ENCODE data around the gene GRIP1.

GRIP1 gene

DNA sequence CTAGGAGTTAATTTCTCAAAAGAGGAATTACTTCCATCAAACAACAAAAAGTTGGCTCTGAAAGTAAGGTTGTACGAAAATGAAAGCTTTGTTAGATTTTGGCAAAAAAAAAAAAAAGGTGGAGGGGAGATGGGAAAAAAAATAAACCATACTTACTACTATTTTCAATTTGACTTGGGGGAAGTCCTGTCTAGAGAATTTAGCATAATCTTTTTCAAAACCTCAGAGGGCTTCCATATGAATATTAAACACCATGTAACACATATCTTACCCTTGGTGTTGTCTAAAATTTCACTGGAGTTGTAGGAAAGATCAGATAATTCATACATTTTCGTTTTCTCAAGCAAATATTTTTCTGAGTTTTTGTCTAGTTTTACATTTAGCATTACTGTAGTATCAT lies 17.5 kb downstream of the GRIP1 start:
- Histone ChIP-seq H3K9me2 (replicated peaks; ENCODE audit: control insufficient read depth, low read length) (no peaks in the 10 kb centered on the region), H3K27ac (ENCODE audit: low read depth, low read length) (peak overlapping the region; percentile 78), H3K4me3 (ENCODE audit: low read length) (peak overlapping the region; percentile 65), H3K9me3 (ENCODE audit: control insufficient read depth, insufficient read depth, low read length) (no peaks in the 10 kb centered on the region), H4K20me1 (ENCODE audit: control insufficient read depth, insufficient read depth, low read depth, low read length) (no peaks in the 10 kb centered on the region), H3K79me2 (ENCODE audit: control insufficient read depth, low read length) (peaks cover 5% of the 10 kb centered on the region; the same call in 1 of the 2 replicates), H3K4me1 (ENCODE audit: control insufficient read depth, low read length) (peaks cover 55% of the 10 kb centered on the region), H3F3A (ENCODE audit: control insufficient read depth, insufficient read depth) (peaks cover 10% of the 10 kb centered on the region), H3K27me3 (ENCODE audit: control insufficient read depth, low read length) (no peaks in the 10 kb centered on the region), H3K36me3 (ENCODE audit: control insufficient read depth, low read length) (no peaks in the 10 kb centered on the region), H3K4me2 (ENCODE audit: low read length) (peak overlapping the region; percentile 82)
- TF ChIP-seq EZH2phosphoT487 (IDR thresholded peaks at IDR 0.05; ENCODE audit: borderline replicate concordance, low read length), result no peak
- TF ChIP-seq, protein P1, sequence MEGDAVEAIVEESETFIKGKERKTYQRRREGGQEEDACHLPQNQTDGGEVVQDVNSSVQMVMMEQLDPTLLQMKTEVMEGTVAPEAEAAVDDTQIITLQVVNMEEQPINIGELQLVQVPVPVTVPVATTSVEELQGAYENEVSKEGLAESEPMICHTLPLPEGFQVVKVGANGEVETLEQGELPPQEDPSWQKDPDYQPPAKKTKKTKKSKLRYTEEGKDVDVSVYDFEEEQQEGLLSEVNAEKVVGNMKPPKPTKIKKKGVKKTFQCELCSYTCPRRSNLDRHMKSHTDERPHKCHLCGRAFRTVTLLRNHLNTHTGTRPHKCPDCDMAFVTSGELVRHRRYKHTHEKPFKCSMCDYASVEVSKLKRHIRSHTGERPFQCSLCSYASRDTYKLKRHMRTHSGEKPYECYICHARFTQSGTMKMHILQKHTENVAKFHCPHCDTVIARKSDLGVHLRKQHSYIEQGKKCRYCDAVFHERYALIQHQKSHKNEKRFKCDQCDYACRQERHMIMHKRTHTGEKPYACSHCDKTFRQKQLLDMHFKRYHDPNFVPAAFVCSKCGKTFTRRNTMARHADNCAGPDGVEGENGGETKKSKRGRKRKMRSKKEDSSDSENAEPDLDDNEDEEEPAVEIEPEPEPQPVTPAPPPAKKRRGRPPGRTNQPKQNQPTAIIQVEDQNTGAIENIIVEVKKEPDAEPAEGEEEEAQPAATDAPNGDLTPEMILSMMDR (IDR thresholded peaks at IDR 0.05; ENCODE audit: low read depth, low read length, poor library complexity, severe bottlenecking), result no peak

DNA sequence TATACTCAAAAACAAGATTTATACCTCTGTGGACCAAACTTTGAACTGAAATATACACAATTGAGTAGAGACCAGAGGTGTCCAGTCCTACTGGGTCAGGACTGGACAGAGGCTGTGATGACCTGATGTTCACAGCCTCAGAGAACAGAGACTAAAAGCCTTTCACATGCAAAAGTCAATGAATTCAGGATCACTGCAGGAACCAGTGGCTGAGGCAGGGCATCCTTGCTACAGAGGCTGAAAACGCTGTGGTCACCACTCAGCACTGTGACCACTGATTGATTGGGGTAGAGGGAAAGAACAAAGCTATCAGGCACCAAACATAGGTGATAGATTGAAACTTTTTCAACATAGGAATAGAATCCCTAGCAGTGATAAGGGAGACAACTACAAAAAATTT lies 25.1 kb downstream of the GRIP1 start:
- TF ChIP-seq EZH2phosphoT487 (IDR thresholded peaks at IDR 0.05; ENCODE audit: borderline replicate concordance, low read length), result no peak
- TF ChIP-seq, protein P1 (IDR thresholded peaks at IDR 0.05; ENCODE audit: low read depth, low read length, poor library complexity, severe bottlenecking), result no peak
- no peaks in the 10 kb centered on the region for H3K79me2 ChIP-seq (ENCODE audit: control insufficient read depth, low read length)
- no peaks in the 10 kb centered on the region for H3K9me2 ChIP-seq (replicated peaks; ENCODE audit: control insufficient read depth, low read length)
- H3K4me3 ChIP-seq (ENCODE audit: low read length), result no peak overlapping the region
- H3F3A ChIP-seq (ENCODE audit: control insufficient read depth, insufficient read depth), result no peaks in the 10 kb centered on the region
- H3K4me2 ChIP-seq (ENCODE audit: low read length), result no peak overlapping the region
- no peaks in the 10 kb centered on the region for H4K20me1 ChIP-seq (ENCODE audit: control insufficient read depth, insufficient read depth, low read depth, low read length)
- H3K27ac ChIP-seq (ENCODE audit: low read depth, low read length), result no peak overlapping the region
- H3K4me1 ChIP-seq (ENCODE audit: control insufficient read depth, low read length), result no peaks in the 10 kb centered on the region; the same call in 1 of the 2 replicates
- no peaks in the 10 kb centered on the region for H3K27me3 ChIP-seq (ENCODE audit: control insufficient read depth, low read length)
- H3K36me3 ChIP-seq (ENCODE audit: control insufficient read depth, low read length), result no peaks in the 10 kb centered on the region
- no peaks in the 10 kb centered on the region for H3K9me3 ChIP-seq (ENCODE audit: control insufficient read depth, insufficient read depth, low read length)

DNA sequence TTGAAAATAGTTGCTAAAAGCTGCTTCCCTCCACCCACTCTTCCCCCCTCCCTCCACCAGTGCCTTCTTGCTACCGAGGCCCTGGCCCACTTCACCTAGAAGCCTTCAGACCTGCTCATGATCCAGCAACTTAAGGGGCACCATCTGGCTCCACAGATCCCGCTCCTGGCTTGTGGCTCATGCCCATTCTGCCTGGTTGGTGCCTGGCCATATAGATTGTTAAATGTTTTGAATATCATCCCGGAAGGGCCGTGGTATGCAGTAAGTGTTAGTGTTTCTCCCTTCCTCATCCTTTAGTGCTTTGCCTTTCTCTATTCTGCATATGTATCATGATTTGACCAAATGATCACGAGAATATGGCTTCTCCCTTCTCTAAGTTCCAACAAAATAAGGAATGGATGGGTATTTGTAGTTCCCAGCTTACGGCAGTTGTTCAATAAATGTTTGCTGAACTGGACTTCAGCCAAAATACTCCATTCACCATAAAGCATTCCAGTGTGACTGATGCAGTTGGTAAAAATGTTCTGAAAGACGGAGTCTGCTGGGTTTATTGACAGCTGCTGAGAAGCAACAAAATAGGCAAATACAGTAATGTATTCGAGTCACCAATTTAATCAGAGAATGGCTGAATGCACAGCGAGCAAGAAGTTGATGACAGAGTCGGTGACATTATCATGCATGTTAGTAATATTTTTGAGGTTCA lies 30.7 kb downstream of the GRIP1 start:
- no peaks in the 10 kb centered on the region for H3K79me2 ChIP-seq (ENCODE audit: control insufficient read depth, low read length)
- H3K27ac ChIP-seq (ENCODE audit: low read depth, low read length), result no peak overlapping the region
- no peaks in the 10 kb centered on the region for H4K20me1 ChIP-seq (ENCODE audit: control insufficient read depth, insufficient read depth, low read depth, low read length)
- no peaks in the 10 kb centered on the region for H3K27me3 ChIP-seq (ENCODE audit: control insufficient read depth, low read length)
- no peaks in the 10 kb centered on the region for H3F3A ChIP-seq (ENCODE audit: control insufficient read depth, insufficient read depth)
- TF ChIP-seq, protein P1 (IDR thresholded peaks at IDR 0.05; ENCODE audit: low read depth, low read length, poor library complexity, severe bottlenecking), result no peak
- no peak for TF ChIP-seq EZH2phosphoT487 (IDR thresholded peaks at IDR 0.05; ENCODE audit: borderline replicate concordance, low read length)
- no peak overlapping the region for H3K4me2 ChIP-seq (ENCODE audit: low read length)
- no peaks in the 10 kb centered on the region for H3K36me3 ChIP-seq (ENCODE audit: control insufficient read depth, low read length)
- no peaks in the 10 kb centered on the region for H3K4me1 ChIP-seq (ENCODE audit: control insufficient read depth, low read length)
- no peak overlapping the region for H3K4me3 ChIP-seq (ENCODE audit: low read length)
- H3K9me3 ChIP-seq (ENCODE audit: control insufficient read depth, insufficient read depth, low read length), result no peaks in the 10 kb centered on the region
- no peaks in the 10 kb centered on the region for H3K9me2 ChIP-seq (replicated peaks; ENCODE audit: control insufficient read depth, low read length)
